Testis (tissue), 3 donors: ENCODE results near the gene ARHGAP19. TPM values are rescaled to one million over a fixed set of nuclear protein-coding genes. Genes with fewer than 3 reads are reported as not detected.

Experiments
- DNase-seq: peaks from one replicate; pipeline ENCODE4 v3.0.0-alpha.2; 2019
- H3K27ac ChIP-seq, 2 donors: fragments of 200-600 bp; sonication (generic); one replicate each; pipeline ENCODE4 v1.5.1; 2019
- H3K27me3 ChIP-seq: fragments of 200-600 bp; sonication (generic); one replicate; pipeline ENCODE4 v1.5.1; 2019
- H3K36me3 ChIP-seq: fragments of 200-600 bp; sonication (generic); one replicate; pipeline ENCODE4 v1.5.1; 2017; ENCODE audit warnings: low read depth; ENCODE audit errors: missing control alignments
- H3K4me1 ChIP-seq: fragments of 200-600 bp; sonication (generic); one replicate; pipeline ENCODE4 v1.5.1; 2019
- H3K4me3 ChIP-seq, 2 donors: fragments of 200-600 bp; sonication (generic); one replicate each; pipeline ENCODE4 v1.5.1; 2017 to 2019
- H3K9me3 ChIP-seq: fragments of 200-600 bp; sonication (generic); one replicate; pipeline ENCODE4 v1.5.1; 2017
- CTCF ChIP-seq, 3 experiments: fragments of 450-650 bp in 2 of 3; fragments of 200-600 bp in 1 of 3; sonication (generic) in 1 of 3; IDR thresholded peaks; one replicate each; pipeline ENCODE4 v1.5.1; 2016 to 2019; ENCODE audit warnings: antibody characterized with exemption in 3 of 3, mild to moderate bottlenecking in 2 of 3, moderate library complexity in 1 of 3
- POLR2A ChIP-seq: fragments of 450-650 bp; IDR thresholded peaks from one replicate; pipeline ENCODE4 v1.6.1; 2017; ENCODE audit warnings: antibody characterized with exemption, mild to moderate bottlenecking, moderate library complexity
- WGBS, 2 donors: methylation state at CpG; one replicate each; pipeline ENCODE4 v1.1.5; 2018; 5-methylcytosine and 5-hydroxymethylcytosine counted together
- intact Hi-C: fragments of 100-400 bp; cut with DNase I; formaldehyde crosslinking; loops from one replicate; pipeline ENCODE4 v1.15.1; 2023; ENCODE audit warnings: low total_unique reads
- polyA plus RNA-seq: library from polyadenylated mRNA; stranded (reverse); fragments of 350-450 nt; fragmentation: Illumina TruSeq; extraction: RNeasy Lipid Tissue Mini Kit (QIAGEN cat#74804); gene quantifications from one replicate; pipeline ENCODE4 v1.2.3, GENCODE V29; 2014; ENCODE audit warnings: low read depth, low replicate concordance; ENCODE audit not compliant: insufficient read depth
- total RNA-seq, 2 donors: library from RNA; depleted of rRNA; stranded (reverse); fragments of >200 nt; gene quantifications; one replicate each; pipeline ENCODE4 v1.2.3, GENCODE V29; 2016

The ARHGAP19 gene
- total and polyA plus RNA-seq, 3 donors from 2014 or later, result 40.5 to 54.6 (median 50.0) TPM

GRCh38 chr10:97336446-97336845 lies 44.0 kb upstream of the ARHGAP19 start:
- no peak overlapping the region for H3K4me3 ChIP-seq
- WGBS, 2 donors, result 45 to 52% methylated on average over 5 of the region's 5 CpGs
- no peaks in the 10 kb centered on the region for H3K9me3 ChIP-seq
- no peak overlapping the region for H3K27ac ChIP-seq
- intact Hi-C loops, result no loop called here
- H3K4me1 ChIP-seq, result peaks cover 20% of the 10 kb centered on the region
- no peak for DNase-seq
- TF ChIP-seq CTCF (IDR thresholded peaks at IDR 0.05) (no peak), POLR2A (no peak)
- H3K27me3 ChIP-seq, result no peaks in the 10 kb centered on the region
- H3K36me3 ChIP-seq, result no peaks in the 10 kb centered on the region

- H3K27ac ChIP-seq, result no peak overlapping the region
- intact Hi-C loops, result no loop called here
These were observed 43.6 kb upstream of the ARHGAP19 start for GRCh38 chr10:97336006-97336405.

DNA sequence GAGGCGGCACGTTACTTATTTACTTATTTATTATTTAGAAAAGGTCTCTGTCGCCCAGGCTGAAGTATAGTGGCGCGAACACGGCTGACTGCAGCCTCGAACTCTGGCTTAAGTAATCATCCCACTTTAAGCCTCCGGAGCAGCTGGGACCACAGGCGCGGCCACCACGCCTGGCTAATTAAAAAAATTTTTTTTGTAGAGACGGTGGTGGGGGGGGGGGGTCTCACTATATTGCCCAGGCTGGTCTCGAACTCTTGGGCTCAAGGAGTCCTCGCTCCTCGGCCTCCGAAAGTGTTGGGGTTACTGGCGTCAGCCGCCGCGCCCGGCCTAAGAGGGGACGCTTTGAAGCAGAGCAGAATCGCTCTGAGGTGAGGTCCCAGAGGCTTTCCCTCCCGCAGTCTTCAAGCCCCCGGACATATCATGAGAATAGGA lies 42.8 kb upstream of the ARHGAP19 start:
- peak overlapping the region; percentile 77 to 93 for H3K4me3 ChIP-seq
- H3K4me1 ChIP-seq, result peaks cover 25% of the 10 kb centered on the region
- no peaks in the 10 kb centered on the region for H3K36me3 ChIP-seq
- no peaks in the 10 kb centered on the region for H3K9me3 ChIP-seq
- WGBS, 2 donors, result 4 to 6% methylated on average over 25 of the region's 25 CpGs
- DNase-seq, result no peak
- TF ChIP-seq POLR2A (no peak), CTCF (IDR thresholded peaks at IDR 0.05) (no peak)
- intact Hi-C loops, result no loop called here
- H3K27ac ChIP-seq, result peak overlapping the region; percentile 88 to 93
- no peaks in the 10 kb centered on the region for H3K27me3 ChIP-seq

More at GRCh38 chr10:97336006-97336405, 43.6 kb upstream of the ARHGAP19 start:
- Histone ChIP-seq H3K36me3 (no peaks in the 10 kb centered on the region), H3K4me3 (no peak overlapping the region), H3K9me3 (no peaks in the 10 kb centered on the region), H3K27me3 (no peaks in the 10 kb centered on the region), H3K4me1 (peaks cover 24% of the 10 kb centered on the region)
- TF ChIP-seq POLR2A, result no peak
- 31 to 66% methylated on average over 5 of the region's 5 CpGs for WGBS, 2 donors
- no peak for DNase-seq

GRCh38 chr10:97334370-97335175 lies 42.1 kb upstream of the ARHGAP19 start, which contains the start of gene FRAT2:
TSS of gene FRAT2 (minus strand) at chr10:97334729. CDS start at chr10:97334572, 157 bp downstream.
- intact Hi-C loops, result no loop called here
- no peaks in the 10 kb centered on the region for H3K9me3 ChIP-seq
- no peaks in the 10 kb centered on the region for H3K36me3 ChIP-seq
- peak; percentile 94 for DNase-seq
- no peaks in the 10 kb centered on the region for H3K27me3 ChIP-seq
- TF ChIP-seq CTCF (IDR thresholded peaks at IDR 0.05) (no peak), POLR2A (peak; percentile 65)
- 0 to 1% methylated on average over 13 to 76 of the region's 103 CpGs for WGBS, 2 donors
- peaks cover 29% of the 10 kb centered on the region for H3K4me1 ChIP-seq
- H3K27ac ChIP-seq, result peak within 1 kb of the TSS; percentile 88 to 93
- H3K4me3 ChIP-seq, result peak within 1 kb of the TSS; percentile 77 to 93

- Histone ChIP-seq H3K36me3 (no peaks in the 10 kb centered on the region), H3K4me3 (peak overlapping the region; percentile 77 to 93), H3K27me3 (no peaks in the 10 kb centered on the region), H3K27ac (peak overlapping the region; percentile 64 to 93), H3K9me3 (no peaks in the 10 kb centered on the region), H3K4me1 (peaks cover 29% of the 10 kb centered on the region)
- intact Hi-C loops, result no loop called here
- no peak for TF ChIP-seq CTCF (IDR thresholded peaks at IDR 0.05)
- TF ChIP-seq POLR2A, result no peak
- peak; percentile 52 for DNase-seq
- WGBS, 2 donors, result 0% methylated on average over 7 to 22 of the region's 89 CpGs
These were observed 41.3 kb upstream of the ARHGAP19 start for GRCh38 chr10:97333601-97334369.
